H9 (cell line): ENCODE results near the gene BCAS3. TPM values are rescaled to one million over a fixed set of nuclear protein-coding genes. Genes with fewer than 3 reads are reported as not detected.

Source experiments
- DNase-seq: peaks from one replicate; pipeline ENCODE4 v3.0.0-alpha.2; 2017
- H2AFZ ChIP-seq: one replicate; pipeline ENCODE4 v1.6.1; 2013; ENCODE audit warnings: mild to moderate bottlenecking, low read length, control low read depth, moderate library complexity
- H2AK5ac ChIP-seq: 2 replicates; pipeline ENCODE4 v1.6.1; 2013; ENCODE audit warnings: low read length, control low read depth, mixed read lengths; ENCODE audit not compliant: insufficient read length
- H2BK120ac ChIP-seq: one replicate; pipeline ENCODE4 v1.6.1; 2013; ENCODE audit warnings: low read depth, mild to moderate bottlenecking, low read length, control low read depth, inconsistent platforms; ENCODE audit not compliant: poor library complexity, severe bottlenecking
- H2BK12ac ChIP-seq: 2 replicates; pipeline ENCODE4 v1.6.1; 2013; ENCODE audit warnings: low read length, control low read depth, mixed read lengths, low read depth; ENCODE audit not compliant: insufficient read length
- H2BK15ac ChIP-seq: 2 replicates; pipeline ENCODE4 v1.6.1; 2013; ENCODE audit warnings: low read depth, low read length, control low read depth
- H2BK20ac ChIP-seq: one replicate; pipeline ENCODE4 v1.6.1; 2013; ENCODE audit warnings: low read depth, mild to moderate bottlenecking, low read length, control low read depth, inconsistent platforms; ENCODE audit not compliant: poor library complexity, severe bottlenecking
- H2BK5ac ChIP-seq: 2 replicates; pipeline ENCODE4 v1.6.1; 2013; ENCODE audit warnings: low read length, control low read depth, mixed read lengths; ENCODE audit not compliant: insufficient read length
- H3K14ac ChIP-seq: 2 replicates; pipeline ENCODE4 v1.6.1; 2013; ENCODE audit warnings: low read length, control low read depth; ENCODE audit not compliant: insufficient read depth
- H3K18ac ChIP-seq: 2 replicates; pipeline ENCODE4 v1.6.1; 2013; ENCODE audit warnings: low read depth, mild to moderate bottlenecking, mixed read lengths, low read length, control low read depth; ENCODE audit not compliant: insufficient read length
- H3K23ac ChIP-seq: 2 replicates; pipeline ENCODE4 v1.6.1; 2013; ENCODE audit warnings: low read length, control low read depth, mixed read lengths, low read depth; ENCODE audit not compliant: insufficient read length
- H3K23me2 ChIP-seq: 2 replicates; pipeline ENCODE4 v1.6.1; 2013; ENCODE audit warnings: low read depth, mild to moderate bottlenecking, mixed read lengths, low read length, control low read depth; ENCODE audit not compliant: insufficient read length, poor library complexity, severe bottlenecking
- H3K27ac ChIP-seq: 2 replicates; pipeline ENCODE4 v1.5.1; 2013; ENCODE audit warnings: low read length, control low read depth, mixed read lengths, low read depth; ENCODE audit not compliant: insufficient read length
- H3K27me3 ChIP-seq: 2 replicates; pipeline ENCODE4 v1.6.1; 2013; ENCODE audit warnings: low read length, control low read depth, inconsistent platforms; ENCODE audit not compliant: insufficient read depth
- H3K4ac ChIP-seq: 2 replicates; pipeline ENCODE4 v1.6.1; 2013; ENCODE audit warnings: low read depth, mild to moderate bottlenecking, control low read depth, inconsistent platforms, low read length, moderate library complexity
- H3K4me1 ChIP-seq: 2 replicates; pipeline ENCODE4 v1.6.1; 2013; ENCODE audit warnings: low read length, control low read depth, inconsistent platforms; ENCODE audit not compliant: insufficient read depth
- H3K4me2 ChIP-seq: 2 replicates; pipeline ENCODE4 v1.6.1; 2013; ENCODE audit warnings: low read length, control low read depth, mixed read lengths; ENCODE audit not compliant: insufficient read length, insufficient read depth
- H3K56ac ChIP-seq: 2 replicates; pipeline ENCODE4 v1.6.1; 2013; ENCODE audit warnings: low read depth, mild to moderate bottlenecking, mixed read lengths, low read length, control low read depth; ENCODE audit not compliant: insufficient read length
- H3K79me1 ChIP-seq: 2 replicates; pipeline ENCODE4 v1.6.1; 2013; ENCODE audit warnings: low read depth, mild to moderate bottlenecking, moderate library complexity, low read length, control low read depth, inconsistent platforms; ENCODE audit not compliant: insufficient read depth, poor library complexity, severe bottlenecking
- H3K79me2 ChIP-seq: 2 replicates; pipeline ENCODE4 v1.6.1; 2013; ENCODE audit warnings: low read length, control low read depth, inconsistent platforms; ENCODE audit not compliant: insufficient read depth
- H3K9ac ChIP-seq: 2 replicates; pipeline ENCODE4 v1.6.1; 2013; ENCODE audit warnings: low read length, control low read depth, mixed read lengths; ENCODE audit not compliant: insufficient read length; ENCODE audit errors: extremely low read depth
- H3K9me3 ChIP-seq: one replicate; pipeline ENCODE4 v1.6.1; 2013; ENCODE audit warnings: low read depth, low read length, inconsistent platforms; ENCODE audit not compliant: control insufficient read depth
- H3T11ph ChIP-seq: one replicate; pipeline ENCODE4 v1.6.1; 2013; ENCODE audit warnings: mild to moderate bottlenecking, low read length, control low read depth, inconsistent platforms
- H4K20me1 ChIP-seq: one replicate; pipeline ENCODE4 v1.6.1; 2013; ENCODE audit not compliant: control insufficient read depth, insufficient read length, insufficient read depth
- H4K5ac ChIP-seq: 2 replicates; pipeline ENCODE4 v1.6.1; 2013; ENCODE audit warnings: low read depth, mild to moderate bottlenecking, mixed read lengths, low read length, control low read depth; ENCODE audit not compliant: insufficient read length
- H4K8ac ChIP-seq: replicated peaks from 2 replicates; pipeline ENCODE4 v1.6.1; 2013; ENCODE audit warnings: low read length, control low read depth, mixed read lengths, low read depth; ENCODE audit not compliant: insufficient read length
- H4K91ac ChIP-seq: 2 replicates; pipeline ENCODE4 v1.6.1; 2013; ENCODE audit warnings: low read depth, mild to moderate bottlenecking, moderate library complexity, mixed read lengths, low read length, control low read depth; ENCODE audit not compliant: insufficient read length
- H3K27ac Mint-ChIP-seq, 3 experiments: 2 replicates in 2 of 3; 3 replicates in 1 of 3; pipeline ENCODE4 v1.8.0; 2020 to 2021; ENCODE audit warnings: mixed read lengths in 3 of 3, mild to moderate bottlenecking in 1 of 3, moderate library complexity in 1 of 3
- H3K27me3 Mint-ChIP-seq: 2 replicates; pipeline ENCODE4 v1.8.0; 2021; ENCODE audit warnings: low read depth, mild to moderate bottlenecking, moderate library complexity, mixed read lengths
- H3K36me3 Mint-ChIP-seq, 3 experiments: 2 replicates in 2 of 3; 3 replicates in 1 of 3; pipeline ENCODE4 v1.8.0; 2020 to 2021; ENCODE audit warnings: low read depth in 3 of 3, mixed read lengths in 3 of 3; ENCODE audit not compliant: insufficient read depth in 1 of 3
- H3K4me1 Mint-ChIP-seq, 2 experiments: 2 replicates each; pipeline ENCODE4 v1.8.0; 2020; ENCODE audit warnings: mixed read lengths in 2 of 2
- H3K4me3 Mint-ChIP-seq, 2 experiments: 2 replicates in 1 of 2; 3 replicates in 1 of 2; pipeline ENCODE4 v1.8.0; 2020 to 2021; ENCODE audit warnings: mild to moderate bottlenecking in 2 of 2, mixed read lengths in 2 of 2, moderate library complexity in 1 of 2
- H3K9me3 Mint-ChIP-seq, 2 experiments: 2 replicates in 1 of 2; 3 replicates in 1 of 2; pipeline ENCODE4 v1.8.0; 2020; ENCODE audit warnings: mild to moderate bottlenecking in 2 of 2, mixed read lengths in 2 of 2, moderate library complexity in 1 of 2
- CTCF ChIP-seq: fragments of 200-600 bp; sonication (generic); conservative IDR thresholded peaks from 3 replicates; pipeline ENCODE4 v1.8.0; 2021; ENCODE audit warnings: antibody characterized with exemption, mild to moderate bottlenecking
- WGBS: extraction: QIAGEN DNeasy Blood & Tissue Kit; methylation state at CpG from one replicate; pipeline ENCODE4 v1.1.7; 2013; ENCODE audit warnings: missing lambda C conversion rate, low lambda C conversion rate, mixed read lengths; ENCODE audit not compliant: insufficient read length; ENCODE audit errors: extremely low coverage; 5-methylcytosine and 5-hydroxymethylcytosine counted together
- total RNA-seq: library from RNA; stranded (reverse); gene quantifications from 2 replicates; pipeline ENCODE4 v1.2.1, GENCODE V29; 2021

BCAS3 gene
- total RNA-seq, 1 experiment from 2014 or later: 22.4 TPM

GRCh38 chr17:61088556-61088955, 410.9 kb downstream of the BCAS3 start:
- Histone ChIP-seq H4K5ac (no peak overlapping the region), H3K14ac (no peak overlapping the region), H2BK5ac (no peak overlapping the region), H2BK15ac (no peak overlapping the region), H3K4me1 (no peaks in the 10 kb centered on the region), H2BK120ac (no peak overlapping the region), H2BK12ac (no peak overlapping the region), H3K79me2 (no peaks in the 10 kb centered on the region), H2BK20ac (no peak overlapping the region), H4K8ac (no peak overlapping the region), H2AFZ (no peak overlapping the region), H4K91ac (no peak overlapping the region), H3K4ac (no peak overlapping the region), H3K27ac (no peak overlapping the region), H3K18ac (no peak overlapping the region), H3T11ph (no peak overlapping the region), H3K9ac (no peak overlapping the region), H3K23ac (no peak overlapping the region), H3K79me1 (no peaks in the 10 kb centered on the region), H4K20me1 (no peaks in the 10 kb centered on the region), H3K23me2 (no peaks in the 10 kb centered on the region), H3K27me3 (no peaks in the 10 kb centered on the region), H3K9me3 (no peaks in the 10 kb centered on the region), H3K56ac (no peak overlapping the region), H2AK5ac (no peak overlapping the region), H3K4me2 (no peak overlapping the region)
- Mint-ChIP-seq H3K27me3 (no peaks in the 10 kb centered on the region; the same call in 1 of the 2 replicates), H3K4me1 (no peaks in the 10 kb centered on the region), H3K4me3 (no peak overlapping the region), H3K36me3 (peaks cover 1 to 10% (median 10%) of the 10 kb centered on the region in 3 experiments; a peak in 5 of 7 replicates), H3K27ac (peak overlapping the region in 1 of 3 experiments; percentile 1; a peak in 1 of 7 replicates), H3K9me3 (peaks cover 6 to 15% of the 10 kb centered on the region in 2 experiments; a peak in 4 of 5 replicates)
- no peak for TF ChIP-seq CTCF
- no CpG with 5 or more reads among the region's 2 CpGs for WGBS
- DNase-seq: no peak
